ENCODE measurements around the gene RCSD1. TPM values are rescaled to one million over a fixed set of nuclear protein-coding genes. Genes with fewer than 3 reads are reported as not detected.

RCSD1 gene
- total and polyA plus RNA-seq, 5 donors = 27.1 to 61.5 (median 57.7) TPM

DNA sequence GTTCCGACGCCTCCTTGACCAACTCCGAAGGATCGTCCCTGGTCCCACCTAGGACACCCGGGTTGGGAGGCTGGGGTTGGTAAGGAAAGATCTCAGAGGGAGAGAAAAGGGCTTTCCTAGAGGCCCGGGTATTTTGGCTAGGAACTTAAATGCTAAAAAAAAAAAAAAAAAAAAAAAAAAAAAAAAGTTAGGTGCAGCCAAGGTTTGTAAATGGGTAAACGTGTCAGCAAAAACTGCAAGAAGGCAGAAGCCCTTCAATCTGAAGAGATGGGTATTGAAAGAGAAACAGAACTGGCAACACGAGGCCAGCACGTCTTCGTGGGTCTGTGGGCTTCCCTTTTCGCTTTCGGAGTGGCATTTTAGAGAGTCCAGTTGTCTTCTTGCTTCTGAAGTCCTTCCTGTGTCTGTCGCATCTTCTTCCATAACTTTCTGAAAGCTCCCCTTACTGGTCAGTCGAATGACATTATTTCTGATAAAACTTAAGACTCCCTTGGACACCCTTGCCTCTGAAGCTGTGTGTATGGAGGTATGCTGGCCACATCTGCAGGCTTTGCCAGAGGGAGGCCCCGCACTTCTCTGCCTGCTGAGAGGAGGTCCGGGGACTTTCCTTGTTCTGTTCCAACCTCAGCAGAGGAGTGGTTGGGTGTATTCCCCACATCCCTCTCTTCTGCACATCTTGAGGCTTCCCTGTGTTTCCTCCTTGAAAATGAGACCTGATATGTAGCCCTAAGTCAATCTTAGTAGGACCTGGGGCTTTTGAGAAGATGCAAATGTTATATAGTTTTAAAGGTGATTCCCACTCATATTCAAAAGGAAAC lies 745 bp downstream of the RCSD1 start:
- Histone ChIP-seq H3K27ac (ENCODE audit: low read length) (peak overlapping the region; percentile 83), H3K4me3 (ENCODE audit: low read length) (peak overlapping the region; percentile 65), H3K9me3 (ENCODE audit: control insufficient read depth, low read length) (no peaks in the 10 kb centered on the region), H3K4me1 (ENCODE audit: control insufficient read depth, insufficient read depth, low read length) (peaks cover 20% of the 10 kb centered on the region), H3K27me3 (ENCODE audit: control insufficient read depth, insufficient read depth) (no peaks in the 10 kb centered on the region)
- WGBS = 10% methylated on average over 16 of the region's 16 CpGs
- peak in 1 of 2 donors; percentile 24 for ATAC-seq
- intact Hi-C loops (cut with DNase I) = loop anchor here (5.0 to 10.0 kb wide), 3 partner anchors 52 to 57 kb away; no protein-coding TSS in a partner anchor
- DNase-seq = no peak

- Histone ChIP-seq H3K4me3 (ENCODE audit: low read length) (peak overlapping the region; percentile 65), H3K27me3 (ENCODE audit: control insufficient read depth, insufficient read depth) (no peaks in the 10 kb centered on the region), H3K9me3 (ENCODE audit: control insufficient read depth, low read length) (no peaks in the 10 kb centered on the region), H3K4me1 (ENCODE audit: control insufficient read depth, insufficient read depth, low read length) (peaks cover 25% of the 10 kb centered on the region), H3K27ac (ENCODE audit: low read length) (peak overlapping the region; percentile 78)
- 49% methylated on average over 3 of the region's 3 CpGs for WGBS
- ATAC-seq (no peak), DNase-seq (no peak)
- intact Hi-C loops (cut with DNase I) = loop anchor here (5.0 to 10.0 kb wide), 3 partner anchors 51 to 56 kb away; no protein-coding TSS in a partner anchor
Observed at GRCh38 chr1:167631386-167631935, 1.4 kb downstream of the RCSD1 start.

GRCh38 chr1:167631936-167632614 lies 2.0 kb downstream of the RCSD1 start:
- Histone ChIP-seq H3K4me3 (ENCODE audit: low read length) (peak overlapping the region; percentile 23), H3K27me3 (ENCODE audit: control insufficient read depth, insufficient read depth) (no peaks in the 10 kb centered on the region), H3K9me3 (ENCODE audit: control insufficient read depth, low read length) (no peaks in the 10 kb centered on the region), H3K27ac (ENCODE audit: low read length) (peak overlapping the region; percentile 78), H3K4me1 (ENCODE audit: control insufficient read depth, insufficient read depth, low read length) (peaks cover 29% of the 10 kb centered on the region)
- 37% methylated on average over 4 of the region's 4 CpGs for WGBS
- ATAC-seq (peak; percentile 8 to 9), DNase-seq (peak in 1 of 3 donors; percentile 57)
- intact Hi-C loops (cut with DNase I) = loop anchor here (5.0 to 10.0 kb wide), 3 partner anchors 50 to 55 kb away; no protein-coding TSS in a partner anchor

DNA sequence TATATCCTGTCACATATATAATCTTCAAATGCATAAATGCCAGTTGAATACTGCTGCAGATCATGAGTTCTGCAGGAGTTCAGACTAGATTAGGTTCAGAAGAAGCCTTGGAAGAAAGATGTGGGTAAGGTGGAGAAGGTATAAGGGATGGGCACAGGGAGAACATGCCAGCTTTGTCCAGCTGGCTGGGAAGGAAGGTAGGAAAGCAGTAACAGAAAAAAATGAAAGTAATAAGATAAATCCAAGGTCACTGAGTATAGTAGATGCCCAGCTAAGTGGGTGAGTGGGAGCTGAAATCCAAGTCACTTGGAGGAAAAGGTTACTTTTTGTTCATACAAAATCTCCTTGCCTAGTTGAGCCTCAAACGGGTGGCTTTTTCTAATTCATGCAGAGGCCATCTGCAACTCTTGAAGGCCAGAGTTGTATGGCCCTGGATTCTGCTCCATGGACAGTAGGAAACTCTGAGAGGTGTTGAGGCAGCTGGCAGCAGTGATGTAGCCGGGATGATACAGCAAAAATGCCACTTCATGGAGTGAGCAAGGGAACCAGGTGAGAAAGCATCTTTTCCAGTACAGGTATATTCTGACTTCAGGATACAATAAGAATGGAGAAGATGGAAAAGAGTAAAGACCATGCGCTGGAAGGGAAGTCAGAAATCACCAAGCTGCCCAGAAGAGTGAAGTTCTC lies 3.4 kb downstream of the RCSD1 start:
- ATAC-seq (no peak), DNase-seq (no peak)
- intact Hi-C loops (cut with DNase I) = loop anchor here (5.0 to 10.0 kb wide), 3 partner anchors 49 to 54 kb away; no protein-coding TSS in a partner anchor
- H3K27me3 ChIP-seq (ENCODE audit: control insufficient read depth, insufficient read depth) = no peaks in the 10 kb centered on the region
- H3K4me1 ChIP-seq (ENCODE audit: control insufficient read depth, insufficient read depth, low read length) = peaks cover 30% of the 10 kb centered on the region
- H3K27ac ChIP-seq (ENCODE audit: low read length) = no peak overlapping the region
- 87% methylated on average over 3 of the region's 3 CpGs for WGBS
- H3K4me3 ChIP-seq (ENCODE audit: low read length) = no peak overlapping the region
- H3K9me3 ChIP-seq (ENCODE audit: control insufficient read depth, low read length) = no peaks in the 10 kb centered on the region

- DNase-seq (no peak), ATAC-seq (no peak)
- intact Hi-C loops (cut with DNase I) = loop anchor here (5.0 to 10.0 kb wide), 3 partner anchors 48 to 53 kb away; no protein-coding TSS in a partner anchor
- Histone ChIP-seq H3K9me3 (ENCODE audit: control insufficient read depth, low read length) (no peaks in the 10 kb centered on the region), H3K27ac (ENCODE audit: low read length) (no peak overlapping the region), H3K4me3 (ENCODE audit: low read length) (no peak overlapping the region), H3K4me1 (ENCODE audit: control insufficient read depth, insufficient read depth, low read length) (peaks cover 25% of the 10 kb centered on the region), H3K27me3 (ENCODE audit: control insufficient read depth, insufficient read depth) (no peaks in the 10 kb centered on the region)
- WGBS = 81% methylated on average over 2 of the region's 2 CpGs
Observed at GRCh38 chr1:167634435-167634834, 4.4 kb downstream of the RCSD1 start.

DNA sequence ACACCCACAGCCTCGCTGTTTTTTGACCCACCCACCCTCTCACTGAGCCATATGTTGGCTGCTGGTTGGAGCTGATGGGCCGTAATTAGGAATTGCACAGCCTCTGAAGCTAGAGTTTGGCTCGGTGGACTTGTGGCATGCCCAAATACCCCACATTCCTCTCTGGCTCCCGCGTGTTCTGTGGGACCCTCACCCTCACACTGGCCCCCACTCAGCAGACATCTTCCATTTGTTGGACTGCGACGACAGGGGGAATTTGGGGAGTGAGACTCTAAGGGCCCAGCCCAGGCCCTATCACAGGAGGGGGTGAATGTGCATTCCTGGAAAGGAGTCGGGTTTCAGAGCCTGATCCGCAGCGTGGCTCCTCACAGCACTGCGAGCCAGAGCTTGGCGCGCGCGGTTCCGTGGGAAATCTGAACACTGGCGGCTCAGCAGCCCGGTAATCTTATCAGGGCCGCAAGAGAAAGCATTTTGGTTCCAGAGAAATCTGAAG lies 5.2 kb downstream of the RCSD1 start:
- Histone ChIP-seq H3K4me1 (ENCODE audit: control insufficient read depth, insufficient read depth, low read length) (peaks cover 24% of the 10 kb centered on the region), H3K9me3 (ENCODE audit: control insufficient read depth, low read length) (no peaks in the 10 kb centered on the region), H3K27me3 (ENCODE audit: control insufficient read depth, insufficient read depth) (no peaks in the 10 kb centered on the region), H3K27ac (ENCODE audit: low read length) (peak overlapping the region; percentile 95), H3K4me3 (ENCODE audit: low read length) (no peak overlapping the region)
- peak; percentile 87 to 90 for ATAC-seq
- WGBS = 23% methylated on average over 19 of the region's 19 CpGs
- intact Hi-C loops (cut with DNase I) = loop anchor here in 2 of 4 donors (10.0 kb wide), 1 partner anchor 50 kb away; no protein-coding TSS in a partner anchor
- DNase-seq = peak; percentile 64 to 93 (median 91)

DNA sequence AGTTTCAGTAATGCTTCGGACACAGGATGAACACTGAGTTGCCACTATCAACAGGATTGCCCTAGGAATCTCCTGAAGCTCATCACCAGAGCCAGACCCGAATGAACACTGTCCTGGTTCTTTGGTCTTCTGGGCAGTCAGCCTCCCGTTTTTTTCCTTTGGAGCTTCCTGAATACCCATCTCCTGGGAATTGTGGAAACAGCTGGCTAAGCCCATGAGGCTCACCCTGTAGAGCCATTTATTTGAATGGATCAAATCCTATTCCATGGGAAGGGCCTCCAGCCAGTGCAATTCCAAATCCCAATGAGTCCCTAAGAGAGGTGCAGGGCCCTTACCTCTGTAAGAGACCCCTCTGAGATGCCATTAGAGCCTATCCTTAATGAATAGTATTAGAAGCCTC lies 5.9 kb downstream of the RCSD1 start:
- intact Hi-C loops (cut with DNase I) = loop anchor here in 2 of 4 donors (10.0 kb wide), 1 partner anchor 49 kb away; no protein-coding TSS in a partner anchor
- WGBS = 29% methylated on average over 3 of the region's 3 CpGs
- H3K9me3 ChIP-seq (ENCODE audit: control insufficient read depth, low read length) = no peaks in the 10 kb centered on the region
- peaks cover 24% of the 10 kb centered on the region for H3K4me1 ChIP-seq (ENCODE audit: control insufficient read depth, insufficient read depth, low read length)
- DNase-seq (no peak), ATAC-seq (no peak)
- peak overlapping the region; percentile 1 for H3K27ac ChIP-seq (ENCODE audit: low read length)
- no peak overlapping the region for H3K4me3 ChIP-seq (ENCODE audit: low read length)
- no peaks in the 10 kb centered on the region for H3K27me3 ChIP-seq (ENCODE audit: control insufficient read depth, insufficient read depth)

- Histone ChIP-seq H3K27me3 (ENCODE audit: control insufficient read depth, insufficient read depth) (no peaks in the 10 kb centered on the region), H3K4me1 (ENCODE audit: control insufficient read depth, insufficient read depth, low read length) (peaks cover 18% of the 10 kb centered on the region), H3K4me3 (ENCODE audit: low read length) (no peak overlapping the region), H3K9me3 (ENCODE audit: control insufficient read depth, low read length) (no peaks in the 10 kb centered on the region), H3K27ac (ENCODE audit: low read length) (no peak overlapping the region)
- intact Hi-C loops (cut with DNase I) = loop anchor here in 2 of 4 donors (10.0 kb wide), 1 partner anchor 47 kb away; no protein-coding TSS in a partner anchor
- DNase-seq (no peak), ATAC-seq (no peak)
- WGBS = 71% methylated on average over 5 of the region's 5 CpGs
Observed at GRCh38 chr1:167638064-167638463, 8.0 kb downstream of the RCSD1 start.

DNA sequence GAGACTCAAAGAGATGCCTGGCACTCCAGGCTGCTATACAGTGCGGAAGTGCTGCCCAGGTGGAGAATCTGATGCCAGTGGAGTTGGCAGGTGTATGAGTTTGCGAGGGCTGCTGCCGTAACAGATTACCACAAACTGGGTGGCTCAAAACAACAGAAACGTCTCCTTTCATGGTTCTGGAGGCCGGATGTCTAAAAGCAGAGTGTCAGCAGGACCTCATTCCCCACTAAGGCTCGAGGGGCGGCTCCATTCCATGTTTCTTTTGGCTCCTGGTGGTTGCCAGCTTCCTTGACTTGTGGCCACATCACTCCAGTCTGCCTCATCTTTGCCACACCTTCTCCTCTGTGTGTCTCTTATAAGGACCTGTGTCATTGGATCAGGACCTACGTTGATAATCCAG lies 10.0 kb downstream of the RCSD1 start:
- H3K4me1 ChIP-seq (ENCODE audit: control insufficient read depth, insufficient read depth, low read length) = peaks cover 17% of the 10 kb centered on the region
- ATAC-seq (no peak), DNase-seq (no peak)
- H3K27ac ChIP-seq (ENCODE audit: low read length) = no peak overlapping the region
- no peaks in the 10 kb centered on the region for H3K27me3 ChIP-seq (ENCODE audit: control insufficient read depth, insufficient read depth)
- H3K9me3 ChIP-seq (ENCODE audit: control insufficient read depth, low read length) = no peaks in the 10 kb centered on the region
- intact Hi-C loops (cut with DNase I) = no loop called here
- WGBS = 88% methylated on average over 8 of the region's 8 CpGs
- H3K4me3 ChIP-seq (ENCODE audit: low read length) = no peak overlapping the region

GRCh38 chr1:167641786-167642500 lies 11.9 kb downstream of the RCSD1 start:
- no peak overlapping the region for H3K4me3 ChIP-seq (ENCODE audit: low read length)
- WGBS = 69% methylated on average over 7 of the region's 7 CpGs
- no peak for DNase-seq
- H3K9me3 ChIP-seq (ENCODE audit: control insufficient read depth, low read length) = no peaks in the 10 kb centered on the region
- H3K27me3 ChIP-seq (ENCODE audit: control insufficient read depth, insufficient read depth) = no peaks in the 10 kb centered on the region
- no peak for ATAC-seq
- intact Hi-C loops (cut with DNase I) = no loop called here
- no peak overlapping the region for H3K27ac ChIP-seq (ENCODE audit: low read length)
- peaks cover 10% of the 10 kb centered on the region for H3K4me1 ChIP-seq (ENCODE audit: control insufficient read depth, insufficient read depth, low read length)

Data from right cardiac atrium (tissue), 5 donors.